ENCODE data around the gene PRPF8. TPM values are rescaled to one million over a fixed set of nuclear protein-coding genes. Genes with fewer than 3 reads are reported as not detected.

PRPF8 gene
- total and polyA plus RNA-seq, 4 donors: 50.2 to 110 (median 82.3) TPM

- 91% methylated on average over 7 of the region's 7 CpGs for WGBS
- TF ChIP-seq HNF4G (IDR thresholded peaks at IDR 0.05) (no peak), HNF4A (conservative IDR thresholded peaks at IDR 0.05) (no peak), RAD21 (IDR thresholded peaks at IDR 0.05) (no peak), JUND (IDR thresholded peaks at IDR 0.05) (no peak), REST (IDR thresholded peaks at IDR 0.05) (no peak), GABPA (IDR thresholded peaks at IDR 0.05 in 1 of 2, conservative IDR thresholded peaks at IDR 0.05 in 1 of 2) (no peak), YY1 (IDR thresholded peaks at IDR 0.05) (no peak), TAF1 (conservative IDR thresholded peaks at IDR 0.05) (no peak), SP1 (IDR thresholded peaks at IDR 0.05) (no peak), CTCF (IDR thresholded peaks at IDR 0.05; ENCODE audit: low read depth, low read length, missing input control) (no peak), ATF3 (IDR thresholded peaks at IDR 0.05) (no peak), FOXA2 (IDR thresholded peaks at IDR 0.05) (no peak), EGR1 (IDR thresholded peaks at IDR 0.05; ENCODE audit: low read depth in 2 of 2) (no peak), FOXA1 (IDR thresholded peaks at IDR 0.05) (no peak), NR2F2 (IDR thresholded peaks at IDR 0.05) (no peak), RXRA (IDR thresholded peaks at IDR 0.05) (no peak)
- TF ChIP-seq, protein P1, sequence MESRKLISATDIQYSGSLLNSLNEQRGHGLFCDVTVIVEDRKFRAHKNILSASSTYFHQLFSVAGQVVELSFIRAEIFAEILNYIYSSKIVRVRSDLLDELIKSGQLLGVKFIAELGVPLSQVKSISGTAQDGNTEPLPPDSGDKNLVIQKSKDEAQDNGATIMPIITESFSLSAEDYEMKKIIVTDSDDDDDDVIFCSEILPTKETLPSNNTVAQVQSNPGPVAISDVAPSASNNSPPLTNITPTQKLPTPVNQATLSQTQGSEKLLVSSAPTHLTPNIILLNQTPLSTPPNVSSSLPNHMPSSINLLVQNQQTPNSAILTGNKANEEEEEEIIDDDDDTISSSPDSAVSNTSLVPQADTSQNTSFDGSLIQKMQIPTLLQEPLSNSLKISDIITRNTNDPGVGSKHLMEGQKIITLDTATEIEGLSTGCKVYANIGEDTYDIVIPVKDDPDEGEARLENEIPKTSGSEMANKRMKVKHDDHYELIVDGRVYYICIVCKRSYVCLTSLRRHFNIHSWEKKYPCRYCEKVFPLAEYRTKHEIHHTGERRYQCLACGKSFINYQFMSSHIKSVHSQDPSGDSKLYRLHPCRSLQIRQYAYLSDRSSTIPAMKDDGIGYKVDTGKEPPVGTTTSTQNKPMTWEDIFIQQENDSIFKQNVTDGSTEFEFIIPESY (IDR thresholded peaks at IDR 0.05): no peak
- TF ChIP-seq, protein P2, sequence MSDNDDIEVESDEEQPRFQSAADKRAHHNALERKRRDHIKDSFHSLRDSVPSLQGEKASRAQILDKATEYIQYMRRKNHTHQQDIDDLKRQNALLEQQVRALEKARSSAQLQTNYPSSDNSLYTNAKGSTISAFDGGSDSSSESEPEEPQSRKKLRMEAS (IDR thresholded peaks at IDR 0.05): no peak
- no peak overlapping the region for H3K9ac ChIP-seq (ENCODE audit: low read depth in 1 of 2, low read length in 2 of 2)
- H3K36me3 ChIP-seq (ENCODE audit: control insufficient read depth in 4 of 4, insufficient read depth in 3 of 4, low read depth in 1 of 4, low read length in 3 of 4): no peaks in the 10 kb centered on the region
- no peaks in the 10 kb centered on the region for H3K4me1 ChIP-seq (ENCODE audit: control insufficient read depth in 4 of 4, insufficient read depth in 4 of 4, low read length in 3 of 4)
- no peak overlapping the region for H3K4me3 ChIP-seq (ENCODE audit: low read depth in 1 of 3, low read length in 3 of 3)
- no peaks in the 10 kb centered on the region for H3K9me3 ChIP-seq (ENCODE audit: control insufficient read depth in 4 of 4, low read length in 3 of 4)
- H3K27me3 ChIP-seq (ENCODE audit: control insufficient read depth in 4 of 4, insufficient read depth in 4 of 4, low read length in 3 of 4): no peaks in the 10 kb centered on the region
- no peak overlapping the region for H3K27ac ChIP-seq (ENCODE audit: low read depth in 1 of 2, low read length in 2 of 2)
- DNase-seq (ENCODE audit: low spot score): no peak
These were observed 8.7 kb upstream of the PRPF8 start for GRCh38 chr17:1693339-1693738.

All from liver (tissue), 9 donors.